GM12878 (cell line): ENCODE data around the gene AGPAT2. TPM values are rescaled to one million over a fixed set of nuclear protein-coding genes. Genes with fewer than 3 reads are reported as not detected.
"Not testable (repeated sequence)": the region's sequence is repeated elsewhere in the genome, so short reads cannot be mapped to it uniquely, and the experiment has no call there.

ENCODE experiments used
- ATAC-seq: fragments of 200-7000 bp; cut with Tn5 transposase; 3 replicates; pipeline ENCODE4 v1.9.1; 2020; ENCODE audit warnings: mild to moderate bottlenecking, moderate library complexity
- BruUV-seq: library from RNA; stranded (reverse); fragments of 400-500 nt; replicated peaks from 2 replicates; lab custom pipeline; 2021; lab: Mats Ljungman, UMichigan
- CTCF ChIA-PET: fragments of 300-600 bp; sonication (Branson Sonifier 250); formaldehyde crosslinking; extraction: SDS; loops from one replicate; lab custom pipeline; 2021; ENCODE audit warnings: inconsistent platforms; lab: Yijun Ruan, JAX
- POLR2A ChIA-PET: fragments of 350-600 bp; formaldehyde crosslinking; extraction: SDS; loops from one replicate; lab custom pipeline; 2021; ENCODE audit warnings: inconsistent platforms; lab: Charles Lee
- RAD21 ChIA-PET: fragments of 300-600 bp; sonication (Branson Sonifier 250); formaldehyde crosslinking; loops from one replicate; lab custom pipeline; 2023; ENCODE audit warnings: antibody characterized with exemption; ENCODE audit not compliant: unreplicated experiment; lab: Charles Lee
- SMC1A ChIA-PET: fragments of 300-600 bp; sonication (Branson Sonifier 250); formaldehyde crosslinking; loops from one replicate; lab custom pipeline; 2023; ENCODE audit not compliant: unreplicated experiment, uncharacterized antibody; lab: Charles Lee
- DNase-seq: peaks from one replicate; pipeline ENCODE4 v3.0.0-alpha.2; 2011; ENCODE audit warnings: low read depth, low spot score
- FAIRE-seq: peaks from 3 replicates; lab custom pipeline; 2011; peaks lifted over from hg19 to GRCh38; lab: Jason Lieb, UNC
- H2AFZ ChIP-seq: 2 replicates; pipeline ENCODE4 v1.6.0; 2011; ENCODE audit warnings: low read depth, low read length, control low read depth; ENCODE audit not compliant: control insufficient read depth
- H3K27ac ChIP-seq: 2 replicates; pipeline ENCODE4 v1.5.1; 2011; ENCODE audit warnings: control low read depth; ENCODE audit not compliant: control insufficient read depth, insufficient read depth
- H3K27me3 ChIP-seq, 2 experiments: replicated peaks in 1 of 2; 2 replicates each; pipeline versions ENCODE4 v1.6.0 to v1.6.1; 2011; ENCODE audit warnings: low read length in 1 of 2; ENCODE audit not compliant: control insufficient read depth in 2 of 2, insufficient read depth in 2 of 2
- H3K36me3 ChIP-seq, 2 experiments: 2 replicates each; pipeline ENCODE4 v1.5.1; 2011; ENCODE audit warnings: low read length in 1 of 2; ENCODE audit not compliant: control insufficient read depth in 2 of 2, insufficient read depth in 2 of 2
- H3K4me1 ChIP-seq: 2 replicates; pipeline ENCODE4 v1.6.1; 2011; ENCODE audit warnings: mild to moderate bottlenecking, low read length, moderate library complexity, mixed read lengths; ENCODE audit not compliant: control insufficient read depth, insufficient read depth
- H3K4me2 ChIP-seq: 2 replicates; pipeline ENCODE4 v1.6.0; 2011; ENCODE audit warnings: control low read depth; ENCODE audit not compliant: control insufficient read depth, insufficient read depth
- H3K4me3 ChIP-seq: fragments of 200-600 bp; sonication (generic); 2 replicates; pipeline ENCODE4 v1.5.1; 2016
- H3K79me2 ChIP-seq: 2 replicates; pipeline ENCODE4 v1.6.0; 2011; ENCODE audit warnings: low read length; ENCODE audit not compliant: control insufficient read depth, insufficient read depth
- H3K9ac ChIP-seq: 2 replicates; pipeline ENCODE4 v1.8.0; 2011; ENCODE audit warnings: low read length, control low read depth, mixed read lengths; ENCODE audit not compliant: control insufficient read depth, insufficient read depth
- H3K9me3 ChIP-seq: replicated peaks from 3 replicates; pipeline ENCODE4 v1.5.1; 2011; ENCODE audit warnings: mild to moderate bottlenecking, low read length; ENCODE audit not compliant: control insufficient read depth, insufficient read depth
- H4K20me1 ChIP-seq: 2 replicates; pipeline ENCODE4 v1.6.0; 2011; ENCODE audit not compliant: control insufficient read depth, insufficient read depth
- WGBS: methylation state at CpG from one replicate; pipeline ENCODE4 v1.1.6; 2016; ENCODE audit warnings: low lambda C conversion rate; ENCODE audit not compliant: insufficient replicate concordance, insufficient coverage; ENCODE audit errors: missing lambda C conversion rate; 5-methylcytosine and 5-hydroxymethylcytosine counted together
- in situ Hi-C: fragments of 300-500 bp; cut with MboI; formaldehyde crosslinking; loops from 9 replicates; pipeline ENCODE4 v1.14.3; 2018; ENCODE audit warnings: mixed read lengths
- intact Hi-C: fragments of 100-400 bp; cut with micrococcal nuclease; formaldehyde crosslinking; loops from one replicate; pipeline ENCODE4 v1.14.2; 2022; ENCODE audit not compliant: unreplicated experiment
- polyA plus RNA-seq, 11 experiments: library from polyadenylated mRNA; depleted of rRNA in 4 of 11; unstranded in 6 of 11; stranded (reverse) in 5 of 11; fragments of >200 nt; fragmentation: Nextera tagmentation in 4 of 11; fragmentation: Illumina TruSeq in 1 of 11; extraction: Ambion mirVana in 4 of 11; extraction: Trizol in 1 of 11; gene quantifications; 1 replicate in 1 of 11; 2 replicates in 10 of 11; pipeline versions ENCODE4 v1.2.1 to v1.2.3, GENCODE V29; 2011 to 2016; ENCODE audit warnings: inconsistent platforms in 2 of 11, missing spikeins in 2 of 11, low read depth in 1 of 11
- total RNA-seq, 4 experiments: library from RNA; depleted of rRNA in 3 of 4; stranded (reverse); fragments of >200 nt in 3 of 4; fragmentation: Illumina TruSeq in 1 of 4; extraction: Trizol in 1 of 4; gene quantifications; 2 replicates each; pipeline versions ENCODE4 v1.2.1 to v1.2.3, GENCODE V29; 2013 to 2021

Gene AGPAT2
- total and polyA plus RNA-seq, 10 of the 15 experiments (the other 5 are each of a cell fraction or from before 2014, with no cell fraction given): 0.10 to 28.5 (median 18.2) TPM

GRCh38 chr9:136632491-136633106, 54.7 kb downstream of the AGPAT2 start:
- H4K20me1 ChIP-seq, H3K4me2 ChIP-seq, H3K79me2 ChIP-seq, in situ Hi-C loops, H3K4me3 ChIP-seq, BruUV-seq, intact Hi-C loops, H3K9ac ChIP-seq, H3K27me3 ChIP-seq, H3K9me3 ChIP-seq, FAIRE-seq, H2AFZ ChIP-seq, DNase-seq, H3K4me1 ChIP-seq, H3K27ac ChIP-seq, ATAC-seq, H3K36me3 ChIP-seq, POLR2A ChIA-PET: not testable (repeated sequence)
- CTCF ChIA-PET: interaction anchor here (1.0 to 2.7 kb wide), 4 partner anchors 12 to 148 kb away, joined by 4 to 34 read pairs (median 22); no protein-coding TSS in a partner anchor
- RAD21 ChIA-PET: interaction anchor here (1.0 to 1.4 kb wide), 2 partner anchors 10 to 146 kb away, joined by 3 to 9 read pairs; no protein-coding TSS in a partner anchor
- whole genome bisulfite sequencing: 60% methylated on average over 36 of the region's 36 CpGs
- SMC1A ChIA-PET: interaction anchor here (1.4 kb wide), 2 partner anchors 144 to 147 kb away, joined by 15 to 16 read pairs; no protein-coding TSS in a partner anchor

GRCh38 chr9:136632072-136632471, 55.2 kb downstream of the AGPAT2 start:
- SMC1A ChIA-PET: interaction anchor here (0.8 to 1.4 kb wide), 5 partner anchors 40 to 147 kb away, joined by 3 to 16 read pairs (median 3); no protein-coding TSS in a partner anchor
- in situ Hi-C loops, DNase-seq: not testable (repeated sequence)

More at GRCh38 chr9:136632072-136632471, 55.2 kb downstream of the AGPAT2 start:
- BruUV-seq, POLR2A ChIA-PET, H4K20me1 ChIP-seq, H3K79me2 ChIP-seq, FAIRE-seq, ATAC-seq, H3K4me2 ChIP-seq, H3K4me3 ChIP-seq, H3K27ac ChIP-seq, H3K9ac ChIP-seq, H3K4me1 ChIP-seq, H3K36me3 ChIP-seq, intact Hi-C loops, H2AFZ ChIP-seq, H3K9me3 ChIP-seq, H3K27me3 ChIP-seq: not testable (repeated sequence)
- WGBS: 17% methylated on average over 4 of the region's 13 CpGs
- ChIA-PET CTCF (interaction anchor here (0.8 to 1.4 kb wide), 9 partner anchors 10 to 223 kb away, joined by 3 to 34 read pairs (median 4); no protein-coding TSS in a partner anchor), RAD21 (interaction anchor here (0.6 to 1.4 kb wide), 6 partner anchors 11 to 147 kb away, joined by 3 to 9 read pairs (median 4); no protein-coding TSS in a partner anchor)
